T-helper 17 cell (primary cell): ENCODE results near the gene CALHM2. TPM values are rescaled to one million over a fixed set of nuclear protein-coding genes. Genes with fewer than 3 reads are reported as not detected.

Experiments used
- ATAC-seq: fragments of 150-1000 bp; cut with Tn5 transposase; 2 replicates; pipeline ENCODE4 v1.10.0; 2021; ENCODE audit warnings: mild to moderate bottlenecking, moderate library complexity
- DNase-seq, 3 donors: peaks; one replicate each; pipeline versions ENCODE4 v3.0.0 to v3.0.0-alpha.2; 2020 to 2021
- H3K9me3 ChIP-seq: one replicate; pipeline ENCODE4 v1.7.0; 2013; ENCODE audit warnings: low read length, mild to moderate bottlenecking; ENCODE audit not compliant: control insufficient read depth, poor library complexity, severe bottlenecking
- H3K27ac Mint-ChIP-seq: one replicate; pipeline ENCODE4 v1.8.0; 2022; ENCODE audit warnings: mild to moderate bottlenecking, moderate library complexity, mixed read lengths
- H3K27me3 Mint-ChIP-seq: one replicate; pipeline ENCODE4 v1.8.0; 2022; ENCODE audit warnings: mixed read lengths
- H3K36me3 Mint-ChIP-seq: one replicate; pipeline ENCODE4 v1.8.0; 2022; ENCODE audit warnings: low read depth, mixed read lengths
- H3K4me1 Mint-ChIP-seq: one replicate; pipeline ENCODE4 v1.8.0; 2022; ENCODE audit warnings: mild to moderate bottlenecking, mixed read lengths
- H3K4me3 Mint-ChIP-seq: one replicate; pipeline ENCODE4 v1.8.0; 2022; ENCODE audit warnings: mild to moderate bottlenecking, moderate library complexity, mixed read lengths
- total RNA-seq, 4 donors: library from RNA in 2 of 4; stranded (reverse) in 2 of 4; gene quantifications; one replicate each; pipeline ENCODE4 v1.2.3 and lab custom pipeline; 2022 to 2026

The CALHM2 gene, protein sequence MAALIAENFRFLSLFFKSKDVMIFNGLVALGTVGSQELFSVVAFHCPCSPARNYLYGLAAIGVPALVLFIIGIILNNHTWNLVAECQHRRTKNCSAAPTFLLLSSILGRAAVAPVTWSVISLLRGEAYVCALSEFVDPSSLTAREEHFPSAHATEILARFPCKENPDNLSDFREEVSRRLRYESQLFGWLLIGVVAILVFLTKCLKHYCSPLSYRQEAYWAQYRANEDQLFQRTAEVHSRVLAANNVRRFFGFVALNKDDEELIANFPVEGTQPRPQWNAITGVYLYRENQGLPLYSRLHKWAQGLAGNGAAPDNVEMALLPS
- total RNA-seq (10 to 100 TPM; 15.5 to 23.6 TPM), total RNA-seq (lab: John Stamatoyannopoulos, UW) (30.6 to 76.8 reads per million in 2 donors)

DNA sequence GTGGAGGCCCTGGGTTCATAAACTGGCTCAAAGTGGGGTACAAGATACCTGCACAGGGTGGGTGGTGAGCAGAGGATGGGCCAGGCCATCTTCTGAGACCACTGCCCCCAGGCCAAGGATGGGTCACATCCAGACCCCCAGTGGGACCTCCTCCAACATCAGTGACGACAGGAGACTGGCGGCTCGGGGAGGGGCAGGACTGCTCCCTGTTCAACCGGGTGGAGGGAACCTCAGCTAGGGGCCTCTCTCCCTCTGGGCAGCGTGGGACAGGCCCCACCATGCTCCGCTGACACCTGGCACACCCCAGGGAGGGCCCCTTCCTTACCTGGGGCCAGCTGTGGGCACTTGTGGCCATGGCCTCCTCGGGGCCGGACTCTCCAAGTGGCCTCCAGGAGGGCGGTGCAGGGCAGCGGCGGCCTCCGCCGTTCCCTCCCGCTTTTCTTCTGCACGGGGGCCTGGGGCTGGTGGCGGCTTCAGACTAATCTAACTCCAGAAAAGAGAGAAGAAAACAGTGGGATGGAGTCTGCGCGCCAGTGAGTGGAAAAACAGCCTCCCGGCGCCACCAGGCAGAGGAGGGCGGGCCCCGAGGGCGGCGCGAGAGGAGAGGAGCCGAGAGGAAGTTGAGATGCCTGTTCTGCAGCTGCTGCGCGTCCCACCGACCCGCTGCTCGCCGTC lies at the start of gene CALHM2:
CALHM2 (minus strand) TSS at position 540 of the 675 bp plus-strand sequence. CDS start 2,429 bp downstream, outside the sequence.
- ATAC-seq = peak; percentile 72
- Mint-ChIP-seq H3K36me3 (peaks cover 17% of the 10 kb centered on the region), H3K4me1 (peaks cover 55% of the 10 kb centered on the region)

DNA sequence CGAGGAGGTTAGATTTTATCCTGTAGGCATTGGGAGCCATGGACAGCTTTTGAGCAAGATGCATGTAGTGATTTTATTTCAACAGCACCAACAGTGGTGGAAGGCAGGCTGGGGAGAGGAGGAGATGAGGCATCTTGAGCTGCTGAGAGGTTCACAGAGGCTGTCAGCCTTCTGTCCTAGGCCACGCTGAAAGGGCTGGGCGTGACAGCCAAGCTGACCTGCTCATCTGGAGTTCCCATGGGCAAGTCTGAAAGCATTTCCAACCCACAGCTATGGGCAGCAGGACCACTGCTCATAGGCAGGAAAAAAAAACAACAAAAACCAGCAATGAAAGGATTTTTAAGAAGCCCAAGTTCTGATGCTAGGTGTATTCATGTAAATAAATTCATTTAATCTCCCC lies 49.0 kb upstream of the CALHM2 start:
- H3K27ac Mint-ChIP-seq = peak overlapping the region; percentile 71
- DNase-seq (no peak), ATAC-seq (no peak)
- peaks cover 4% of the 10 kb centered on the region for H3K36me3 Mint-ChIP-seq
- H3K27me3 Mint-ChIP-seq = peaks cover 46% of the 10 kb centered on the region
- peaks cover 18% of the 10 kb centered on the region for H3K4me1 Mint-ChIP-seq
- no peaks in the 10 kb centered on the region for H3K9me3 ChIP-seq
- H3K4me3 Mint-ChIP-seq = no peak overlapping the region

More for the DNA sequence above, at the start of gene CALHM2:
- no peaks in the 10 kb centered on the region for H3K9me3 ChIP-seq
- H3K27ac Mint-ChIP-seq = peak within 1 kb of the TSS; percentile 97
- no peaks in the 10 kb centered on the region for H3K27me3 Mint-ChIP-seq
- H3K4me3 Mint-ChIP-seq = peak within 1 kb of the TSS; percentile 95
- peak in 2 of 3 donors; percentile 34 to 37 for DNase-seq

DNA sequence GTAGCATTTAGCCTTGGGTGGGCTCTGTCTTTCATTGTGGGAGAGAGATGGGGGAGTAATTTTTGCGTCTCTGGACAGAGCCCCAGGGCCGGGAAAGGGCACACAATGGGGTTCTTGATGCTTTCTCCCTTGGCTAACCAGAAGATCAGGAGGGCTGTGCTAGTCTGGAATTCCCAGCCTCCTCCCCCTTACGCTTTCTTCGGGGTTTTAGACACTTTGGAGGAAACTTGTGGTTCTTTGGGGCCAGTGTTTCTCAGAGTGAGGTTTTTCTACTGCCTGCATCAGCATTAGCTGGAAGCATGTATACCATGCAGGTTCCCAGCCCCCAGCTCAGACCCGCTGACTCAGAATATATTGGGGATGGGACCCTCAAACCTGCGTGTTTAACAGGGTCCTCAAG lies 48.3 kb upstream of the CALHM2 start:
- peaks cover 51% of the 10 kb centered on the region for H3K27me3 Mint-ChIP-seq
- H3K9me3 ChIP-seq = no peaks in the 10 kb centered on the region
- peak overlapping the region; percentile 71 for H3K27ac Mint-ChIP-seq
- H3K4me3 Mint-ChIP-seq = no peak overlapping the region
- DNase-seq = no peak
- peaks cover 4% of the 10 kb centered on the region for H3K36me3 Mint-ChIP-seq
- ATAC-seq = no peak
- peaks cover 17% of the 10 kb centered on the region for H3K4me1 Mint-ChIP-seq

DNA sequence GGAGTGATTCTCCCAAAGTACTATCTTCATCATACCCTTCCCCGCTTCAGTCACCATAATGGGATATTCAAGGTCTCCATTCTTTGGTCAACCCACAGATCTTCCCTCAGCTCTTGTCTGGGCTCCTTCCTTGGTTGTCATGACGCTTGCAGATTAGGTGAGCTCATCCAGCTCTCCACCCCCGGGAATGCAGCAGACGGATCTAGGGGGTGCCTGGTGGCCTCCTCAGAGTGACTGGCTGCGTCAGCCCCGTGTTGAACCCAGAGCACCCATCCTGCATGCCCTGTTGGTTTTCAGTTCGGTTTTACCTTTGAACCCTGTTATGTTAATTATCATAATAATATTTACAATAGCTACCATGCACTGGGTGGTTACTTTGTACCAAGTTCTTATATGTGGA lies 47.7 kb upstream of the CALHM2 start:
- no peak for ATAC-seq
- peaks cover 57% of the 10 kb centered on the region for H3K27me3 Mint-ChIP-seq
- peaks cover 17% of the 10 kb centered on the region for H3K4me1 Mint-ChIP-seq
- H3K9me3 ChIP-seq = no peaks in the 10 kb centered on the region
- DNase-seq = no peak
- H3K27ac Mint-ChIP-seq = no peak overlapping the region
- H3K36me3 Mint-ChIP-seq = peaks cover 4% of the 10 kb centered on the region
- no peak overlapping the region for H3K4me3 Mint-ChIP-seq

DNA sequence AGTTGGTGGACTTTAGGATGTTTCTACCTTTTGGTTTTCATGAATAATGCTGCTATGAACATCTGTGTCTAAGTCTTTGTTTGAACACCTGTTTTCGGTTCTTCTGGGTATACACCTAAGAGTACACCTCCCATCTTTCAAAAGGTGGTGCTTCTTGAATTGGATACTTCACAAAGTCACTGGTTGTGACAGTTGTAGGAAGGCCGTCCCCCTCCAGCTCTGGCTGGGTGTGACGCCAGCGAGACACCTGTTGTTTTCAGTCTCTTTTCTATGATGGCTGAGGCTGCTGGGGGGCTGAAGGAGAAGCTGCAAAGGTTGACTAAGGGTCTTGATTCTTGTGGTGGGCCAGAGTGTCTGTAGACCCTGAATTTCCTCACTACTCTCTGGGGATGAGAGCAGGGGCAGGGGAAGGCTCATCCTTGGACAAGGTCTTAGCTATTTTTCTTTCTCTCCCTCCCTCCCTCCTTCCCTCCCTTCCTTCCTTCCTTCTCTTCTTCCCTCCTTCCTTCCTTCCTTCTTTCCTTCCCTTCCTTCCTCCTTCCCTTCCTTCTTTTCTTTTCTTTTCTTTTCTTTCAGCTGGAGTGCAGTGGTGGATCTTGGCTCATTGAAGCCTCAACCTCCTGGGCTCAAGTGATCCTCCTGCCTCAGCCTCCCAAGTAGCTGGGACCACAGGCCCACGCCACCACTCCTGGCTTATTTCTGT lies 46.9 kb upstream of the CALHM2 start:
- Mint-ChIP-seq H3K27ac (no peak overlapping the region), H3K36me3 (peaks cover 2% of the 10 kb centered on the region), H3K27me3 (peaks cover 58% of the 10 kb centered on the region), H3K4me1 (peaks cover 16% of the 10 kb centered on the region), H3K4me3 (no peak overlapping the region)
- no peak for DNase-seq
- no peak for ATAC-seq
- no peaks in the 10 kb centered on the region for H3K9me3 ChIP-seq

DNA sequence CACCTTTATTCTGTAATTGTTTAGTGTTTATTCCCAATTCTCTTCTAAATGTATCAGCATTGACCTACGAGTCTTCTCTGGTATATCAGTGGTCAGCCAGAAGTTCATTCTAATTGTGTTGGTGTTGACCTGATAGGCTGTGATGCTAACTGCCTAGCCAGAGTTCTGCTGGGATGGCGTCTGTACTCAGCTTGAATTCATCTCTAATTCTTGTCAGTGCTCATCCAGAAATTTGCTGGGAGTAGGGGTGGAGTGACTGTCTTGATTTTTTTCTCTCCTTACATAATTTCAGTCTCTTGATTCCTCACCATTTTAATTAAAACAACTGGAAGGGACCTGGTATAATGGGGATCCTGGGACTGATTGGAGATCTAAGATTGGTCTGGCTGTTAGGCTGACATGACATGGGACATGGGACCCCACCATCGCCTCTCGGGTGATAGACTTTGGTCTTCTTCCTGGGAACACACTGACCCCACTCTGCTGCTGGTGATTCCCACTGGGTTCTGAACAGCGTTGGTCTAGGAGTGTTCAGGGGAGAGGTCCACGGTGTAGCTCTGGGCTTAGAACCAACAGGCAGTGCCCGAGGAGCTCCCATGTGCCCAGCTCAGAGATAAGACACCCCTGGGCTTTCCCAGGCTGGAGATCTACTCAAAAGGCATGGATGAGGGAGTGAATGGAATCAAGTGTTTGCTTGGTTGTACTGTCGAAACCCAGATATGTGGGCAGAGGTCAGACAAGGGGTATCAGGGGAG lies 45.2 kb upstream of the CALHM2 start:
- peaks cover 58% of the 10 kb centered on the region for H3K27me3 Mint-ChIP-seq
- no peak overlapping the region for H3K27ac Mint-ChIP-seq
- H3K4me1 Mint-ChIP-seq = peaks cover 14% of the 10 kb centered on the region
- no peak overlapping the region for H3K4me3 Mint-ChIP-seq
- DNase-seq (no peak), ATAC-seq (no peak)
- peaks cover 2% of the 10 kb centered on the region for H3K36me3 Mint-ChIP-seq
- no peaks in the 10 kb centered on the region for H3K9me3 ChIP-seq

DNA sequence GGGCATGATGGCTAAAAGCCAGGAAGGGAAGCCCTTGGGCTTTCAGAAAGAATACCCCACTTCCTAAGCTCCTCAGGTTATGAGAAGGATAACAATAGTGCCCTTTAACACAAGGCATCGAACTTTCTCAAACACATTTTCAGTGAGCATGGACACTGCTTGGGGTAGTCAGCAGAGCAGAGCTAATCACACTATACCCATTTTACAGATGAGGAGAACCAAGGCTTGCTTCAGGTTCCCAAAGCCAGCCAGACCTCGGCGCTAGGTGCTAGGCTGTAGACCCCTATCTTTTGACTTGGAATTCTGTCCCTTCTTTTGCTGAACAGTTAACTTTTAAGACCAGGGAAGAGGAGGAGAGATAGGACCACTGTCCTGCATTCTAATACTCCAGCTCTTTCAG lies 43.2 kb upstream of the CALHM2 start:
- H3K4me1 Mint-ChIP-seq = peaks cover 17% of the 10 kb centered on the region
- H3K27ac Mint-ChIP-seq = no peak overlapping the region
- H3K4me3 Mint-ChIP-seq = peak overlapping the region; percentile 83
- no peaks in the 10 kb centered on the region for H3K9me3 ChIP-seq
- H3K27me3 Mint-ChIP-seq = peaks cover 56% of the 10 kb centered on the region
- H3K36me3 Mint-ChIP-seq = peaks cover 5% of the 10 kb centered on the region
- DNase-seq (no peak), ATAC-seq (no peak)

DNA sequence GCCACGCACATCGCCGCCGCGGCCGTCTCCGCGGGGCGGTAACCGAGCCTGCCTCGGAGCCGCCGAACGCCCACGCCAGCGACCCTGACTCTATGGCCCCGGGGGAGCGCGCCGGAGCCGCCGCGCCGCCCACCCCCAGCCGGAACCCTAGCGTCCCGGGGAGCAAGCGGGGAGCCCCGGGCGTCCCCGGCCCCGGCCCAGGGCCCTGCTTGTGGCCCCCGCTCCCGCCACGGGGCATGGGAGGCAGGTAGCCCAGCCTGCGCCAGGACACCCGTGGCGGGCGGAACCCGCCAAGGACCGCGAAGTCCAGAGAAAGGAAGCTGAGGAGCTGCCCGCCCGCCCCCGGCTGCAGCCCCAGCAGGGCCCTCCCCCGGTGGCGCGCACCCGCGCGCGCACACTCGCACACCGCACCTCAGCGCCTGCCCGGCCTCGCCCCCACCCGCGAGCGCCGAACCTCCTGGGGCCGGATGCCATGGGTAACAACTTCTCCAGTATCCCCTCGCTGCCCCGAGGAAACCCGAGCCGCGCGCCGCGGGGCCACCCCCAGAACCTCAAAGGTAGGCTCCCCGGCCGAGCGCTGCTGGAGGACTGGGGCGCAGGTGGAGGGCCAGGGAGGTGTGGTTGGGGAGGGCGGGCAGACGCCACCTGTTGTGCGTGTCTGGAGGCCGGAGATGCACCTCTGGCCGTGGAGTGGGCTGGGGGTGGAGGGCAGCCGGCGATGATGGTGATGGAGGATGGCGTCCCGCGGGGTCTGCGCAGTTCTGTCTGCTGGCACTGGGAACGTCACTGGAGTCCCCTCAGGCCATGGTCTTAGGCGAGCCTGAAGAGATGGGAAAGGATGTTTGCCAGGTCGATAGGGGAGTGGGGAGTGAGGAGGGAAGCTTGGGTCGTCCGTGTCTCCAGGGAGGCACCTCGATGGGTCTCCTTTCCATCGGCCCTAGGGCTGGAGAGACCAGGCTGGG lies 42.0 kb upstream of the CALHM2 start:
- Mint-ChIP-seq H3K4me1 (peaks cover 20% of the 10 kb centered on the region), H3K36me3 (peaks cover 2% of the 10 kb centered on the region), H3K27ac (no peak overlapping the region), H3K4me3 (peak overlapping the region; percentile 83), H3K27me3 (peaks cover 45% of the 10 kb centered on the region)
- H3K9me3 ChIP-seq = no peaks in the 10 kb centered on the region
- DNase-seq = no peak
- peak; percentile 41 for ATAC-seq

DNA sequence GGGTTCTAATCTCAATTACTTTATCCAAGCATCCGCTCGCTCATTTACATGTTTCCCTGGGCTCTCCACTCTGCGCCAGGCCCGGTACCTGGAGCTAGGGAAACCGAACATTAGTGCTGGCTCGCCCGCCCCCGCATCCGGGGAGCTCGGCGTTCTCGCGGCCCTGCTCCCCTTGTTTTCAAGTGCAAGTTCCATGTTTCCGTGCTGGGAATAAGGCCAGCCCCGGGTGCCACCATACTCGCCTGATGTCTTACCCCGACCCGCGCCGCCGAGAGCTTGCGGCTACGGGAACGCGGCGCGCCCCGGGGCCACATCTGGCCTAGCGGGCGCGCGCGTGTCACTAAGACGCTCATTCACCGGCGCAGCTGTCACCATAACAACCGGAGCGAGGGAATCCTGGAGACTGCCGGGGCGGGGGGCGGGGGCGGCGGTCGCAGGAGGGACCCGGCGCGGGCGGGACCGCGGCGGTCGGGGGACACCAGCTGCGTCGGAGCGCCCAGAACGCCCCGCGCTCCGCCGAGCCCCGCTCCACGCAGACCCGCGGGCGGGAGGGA lies 41.3 kb upstream of the CALHM2 start, which contains the start of gene NEURL1:
NEURL1 (plus strand) TSS at position 344 of the 554 bp plus-strand sequence. CDS start 683 bp downstream, outside the sequence.
- H3K4me3 Mint-ChIP-seq = peak within 1 kb of the TSS; percentile 90
- peaks cover 2% of the 10 kb centered on the region for H3K36me3 Mint-ChIP-seq
- ATAC-seq (peak; percentile 57), DNase-seq (no peak)
- H3K27me3 Mint-ChIP-seq = peaks cover 50% of the 10 kb centered on the region
- H3K4me1 Mint-ChIP-seq = peaks cover 20% of the 10 kb centered on the region
- peak within 1 kb of the TSS; percentile 80 for H3K27ac Mint-ChIP-seq
- H3K9me3 ChIP-seq = no peaks in the 10 kb centered on the region

DNA sequence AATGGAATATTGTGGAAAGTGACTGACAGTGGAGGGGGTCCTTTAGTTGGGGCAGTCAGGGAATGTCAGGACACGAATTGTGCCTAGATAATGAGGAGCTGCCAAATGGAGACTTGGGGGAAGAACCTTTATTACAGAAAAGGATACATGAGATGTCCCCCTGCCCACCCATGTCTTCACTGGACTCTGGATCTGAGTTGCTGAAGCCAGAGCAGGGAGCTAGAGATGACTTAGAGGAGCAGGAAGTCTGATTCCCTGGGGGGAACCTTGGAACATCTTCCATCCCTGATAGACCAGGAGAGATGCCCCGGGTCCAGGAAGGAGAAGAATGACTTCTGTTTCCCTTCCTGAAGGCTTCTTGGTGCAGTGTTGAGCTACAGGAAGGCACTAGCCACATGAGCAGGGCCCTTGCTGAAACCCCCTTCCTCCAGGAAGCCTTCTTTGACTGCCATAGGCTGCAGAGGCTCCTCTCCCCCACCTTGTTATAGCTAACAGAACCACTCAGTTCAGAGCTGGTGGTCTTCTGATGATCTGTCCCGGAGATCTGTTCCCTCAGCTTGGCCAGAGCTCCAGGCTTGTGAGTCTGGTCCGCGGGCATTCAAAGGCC lies 40.6 kb upstream of the CALHM2 start:
- peaks cover 2% of the 10 kb centered on the region for H3K36me3 Mint-ChIP-seq
- H3K27me3 Mint-ChIP-seq = peaks cover 49% of the 10 kb centered on the region
- H3K9me3 ChIP-seq = no peaks in the 10 kb centered on the region
- no peak for ATAC-seq
- H3K27ac Mint-ChIP-seq = peak overlapping the region; percentile 80
- H3K4me1 Mint-ChIP-seq = peaks cover 20% of the 10 kb centered on the region
- peak overlapping the region; percentile 90 for H3K4me3 Mint-ChIP-seq
- no peak for DNase-seq

DNA sequence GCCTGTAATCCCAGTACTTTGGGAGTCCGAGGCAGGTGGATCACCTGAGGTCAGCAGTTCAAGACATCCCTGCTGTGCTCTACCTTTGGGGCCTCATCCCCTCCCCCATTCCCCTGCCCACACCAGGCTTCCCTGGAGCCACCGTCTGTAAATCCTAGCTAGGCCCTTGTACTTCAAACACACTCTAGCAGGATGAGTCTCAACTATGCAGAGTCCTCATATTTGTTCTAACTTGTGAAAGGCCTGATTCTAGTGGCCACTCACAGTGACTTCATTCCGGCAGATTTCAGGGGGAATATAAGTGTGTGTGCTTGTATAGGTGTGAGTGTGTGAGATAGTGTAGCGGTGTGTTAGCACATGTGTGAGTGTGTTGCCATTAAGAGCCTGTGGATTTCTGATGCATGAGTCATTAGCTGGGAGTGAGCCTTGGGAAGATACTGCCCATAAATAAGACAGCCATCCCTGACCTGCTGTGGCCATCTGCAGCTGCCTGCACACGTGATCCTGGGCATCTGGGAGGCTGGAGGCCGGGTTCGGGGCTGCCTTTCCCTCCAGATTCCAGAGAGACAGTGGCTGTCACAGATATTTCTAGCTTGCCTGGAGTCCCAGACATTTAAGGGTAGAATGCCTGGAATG lies 39.7 kb upstream of the CALHM2 start:
- no peak for ATAC-seq
- no peaks in the 10 kb centered on the region for H3K9me3 ChIP-seq
- peak overlapping the region; percentile 80 for H3K27ac Mint-ChIP-seq
- peaks cover 40% of the 10 kb centered on the region for H3K27me3 Mint-ChIP-seq
- peak overlapping the region; percentile 39 for H3K4me3 Mint-ChIP-seq
- no peak for DNase-seq
- peaks cover 2% of the 10 kb centered on the region for H3K36me3 Mint-ChIP-seq
- peaks cover 20% of the 10 kb centered on the region for H3K4me1 Mint-ChIP-seq
